GM18498 (cell line): ENCODE measurements around the gene LTBP1.
"Not testable (repeated sequence)": the region's sequence is repeated elsewhere in the genome, so short reads cannot be mapped to it uniquely, and the experiment has no call there.

Experiments used
- ATAC-seq: cut with Tn5 transposase; IDR thresholded peaks from one replicate; pipeline ENCODE4 v1.9.1; 2021; ENCODE audit warnings: mild to moderate bottlenecking, moderate library complexity; ENCODE audit not compliant: unreplicated experiment

LTBP1 gene

DNA sequence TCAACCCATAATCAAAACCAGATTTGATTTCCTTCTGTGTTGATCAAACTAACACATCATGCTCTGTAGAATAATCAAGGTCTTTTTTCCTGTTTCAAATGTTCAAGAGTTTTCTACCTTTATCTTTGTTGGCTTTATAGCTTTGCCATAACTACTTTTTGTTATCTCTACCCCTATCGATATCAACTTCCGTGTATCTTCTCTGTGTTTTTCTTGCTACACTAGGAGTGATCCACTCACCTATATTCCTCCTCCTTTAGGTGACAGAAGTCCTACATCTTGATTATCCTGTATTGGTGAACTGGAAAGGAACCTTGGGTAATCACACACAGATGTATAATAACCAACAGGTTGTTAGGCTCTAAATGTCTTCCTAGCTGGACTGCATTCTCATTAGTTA lies 85.5 kb downstream of the LTBP1 start:
- no peak for ATAC-seq

DNA sequence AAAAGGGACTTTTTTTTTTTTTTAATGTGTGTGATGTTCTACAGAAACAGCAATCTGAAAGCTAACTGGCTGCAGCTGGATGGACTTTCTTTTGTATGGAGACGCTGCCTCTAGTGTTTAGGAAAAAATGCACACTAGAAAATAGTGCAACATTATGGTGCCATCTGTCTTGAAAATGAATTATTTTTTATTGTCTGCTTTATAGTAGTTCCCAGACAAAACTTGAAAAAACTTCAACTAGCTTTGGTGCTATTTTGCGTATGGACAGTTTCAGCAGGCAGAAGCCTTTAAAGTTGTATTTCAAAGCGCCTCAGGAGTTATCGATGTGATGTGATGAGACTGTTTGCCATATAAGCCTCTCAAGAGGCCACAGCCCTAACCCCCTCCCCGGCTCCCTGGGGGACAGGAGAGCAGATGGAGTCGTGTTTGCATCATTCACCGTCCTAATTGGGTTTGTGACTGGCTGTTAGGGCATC lies 86.9 kb downstream of the LTBP1 start:
- no peak for ATAC-seq

DNA sequence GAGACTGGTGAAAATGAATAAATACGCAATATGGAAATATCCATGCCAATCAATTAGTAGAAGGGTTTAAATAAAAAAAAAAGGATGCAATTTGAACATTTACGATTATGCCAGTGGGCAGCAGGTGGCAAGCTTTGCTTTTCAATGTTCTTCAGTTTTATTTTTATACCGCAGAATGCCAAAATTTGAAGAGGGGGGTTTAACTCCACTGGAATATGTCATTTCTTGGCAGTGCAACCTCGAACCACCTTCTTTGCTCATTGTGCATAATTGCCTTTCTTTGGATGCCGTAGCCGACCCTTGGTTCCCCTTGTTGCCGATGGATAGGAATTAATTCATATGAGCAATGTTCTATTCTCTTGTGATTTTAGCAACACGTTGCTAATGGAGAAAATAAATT lies 88.0 kb downstream of the LTBP1 start:
- no peak for ATAC-seq

DNA sequence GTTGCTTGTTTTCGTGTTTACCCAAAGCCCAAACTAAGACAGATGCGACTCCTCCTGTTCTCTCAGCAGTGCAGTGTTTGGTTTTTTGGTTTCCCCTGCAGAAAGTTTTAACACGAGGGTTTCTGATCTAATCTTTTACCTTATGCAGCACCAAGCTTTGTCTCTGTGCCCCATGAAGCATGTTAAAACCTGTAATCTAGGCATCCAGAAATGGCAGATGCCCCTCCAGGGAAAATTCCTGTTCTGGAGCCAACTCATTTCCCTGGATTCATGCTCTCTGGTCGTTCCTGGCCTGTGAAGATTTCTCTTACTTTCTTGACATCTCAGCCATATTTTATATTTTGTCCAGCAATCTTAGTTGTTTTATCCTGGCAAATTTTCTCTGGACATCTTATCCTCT lies 91.5 kb downstream of the LTBP1 start:
- ATAC-seq: no peak

DNA sequence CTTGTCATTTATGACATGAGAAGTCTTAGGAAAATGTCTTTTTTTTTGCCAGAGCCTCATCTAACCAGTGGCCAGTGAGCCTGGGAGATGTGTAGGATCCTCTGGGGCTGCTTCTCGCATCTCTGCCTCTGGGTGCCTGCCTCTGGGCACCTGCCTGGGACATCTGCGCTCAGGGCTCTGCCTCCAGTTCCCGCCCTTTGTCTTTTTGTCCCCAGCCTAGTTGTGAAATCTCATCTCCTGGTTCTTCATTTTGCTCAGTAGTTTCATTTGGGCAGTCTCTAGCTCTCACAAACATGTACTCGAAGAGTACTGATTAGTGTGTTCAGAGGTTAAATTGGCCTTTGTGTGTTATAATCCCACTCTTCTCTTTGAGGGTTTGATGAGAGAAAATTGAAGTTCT lies 92.0 kb downstream of the LTBP1 start:
- no peak for ATAC-seq

DNA sequence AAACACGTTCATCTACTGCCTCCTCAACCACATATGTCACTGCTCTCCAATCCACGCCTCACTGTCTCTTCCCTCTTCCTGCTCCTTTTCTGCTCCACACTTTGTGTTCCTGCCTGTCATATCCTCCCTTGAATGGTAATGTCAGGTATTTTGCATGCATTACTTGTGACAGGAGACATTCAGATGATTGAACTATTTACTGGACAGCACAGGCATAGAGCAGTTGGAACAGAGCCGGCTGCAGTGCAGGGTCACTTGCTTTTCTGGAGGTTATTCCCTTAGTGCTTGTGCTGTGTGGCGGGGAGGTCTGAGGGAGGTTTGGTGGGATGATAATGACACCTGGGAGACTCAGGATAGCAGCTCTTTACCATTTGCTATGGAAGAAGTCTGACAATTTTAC lies 93.8 kb downstream of the LTBP1 start:
- ATAC-seq: no peak

DNA sequence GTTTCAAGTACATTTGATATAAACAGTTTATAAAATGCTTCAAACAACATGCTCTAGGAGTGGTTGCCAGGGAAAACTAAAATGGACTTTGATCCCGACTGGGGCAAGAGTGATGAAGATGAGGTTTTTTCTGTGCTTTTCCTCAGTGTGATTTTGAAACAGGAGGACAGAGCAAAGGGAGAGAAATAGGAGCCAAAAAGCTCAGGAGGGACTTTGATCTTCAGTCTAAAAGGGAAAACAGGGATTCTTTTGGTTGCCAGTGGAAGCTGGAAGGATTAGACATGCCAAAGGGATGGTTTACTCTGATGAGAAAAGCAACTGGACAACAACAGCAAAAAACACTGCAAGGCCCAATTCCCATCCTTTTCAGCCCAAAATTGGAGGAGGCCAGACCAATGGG lies 95.5 kb downstream of the LTBP1 start:
- ATAC-seq: no peak

DNA sequence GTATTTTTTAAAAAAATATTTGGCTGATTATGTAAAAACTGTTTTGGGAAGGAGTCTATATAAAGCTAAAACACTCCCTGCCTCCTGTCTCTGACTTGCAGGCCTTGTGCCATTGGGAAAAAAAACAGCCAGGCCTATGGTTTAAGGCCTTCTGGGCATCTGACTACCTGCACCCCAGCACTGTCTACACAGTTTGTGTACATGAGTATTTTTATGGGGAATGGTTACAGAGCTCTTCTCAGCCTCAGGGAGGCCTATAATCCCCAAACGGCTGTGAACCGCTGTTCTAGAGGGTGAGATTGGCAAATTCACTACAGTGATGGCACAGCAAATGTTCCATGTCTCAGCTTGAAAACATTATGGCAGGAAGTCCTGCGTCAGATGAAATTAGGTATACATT lies 96.1 kb downstream of the LTBP1 start:
- ATAC-seq: no peak

DNA sequence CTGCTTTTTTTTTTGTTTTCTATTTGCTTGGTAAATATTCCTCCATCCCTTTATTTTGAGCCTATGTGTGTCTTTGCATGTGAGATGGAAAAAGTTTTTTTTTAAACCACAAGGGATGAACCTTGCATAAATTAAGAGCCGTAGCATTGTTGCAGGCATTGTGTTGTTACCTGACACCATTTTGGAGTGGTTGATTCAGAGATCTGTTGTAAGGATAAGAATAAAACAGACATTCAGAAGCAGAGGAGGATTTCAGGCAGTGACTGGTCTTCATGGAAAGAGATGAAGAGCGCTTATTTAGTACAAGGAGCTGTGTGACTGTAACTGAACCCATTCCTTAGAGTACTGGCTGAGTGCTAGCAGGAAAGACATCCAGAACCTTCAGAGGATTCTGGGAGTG lies 101.2 kb downstream of the LTBP1 start:
- ATAC-seq: no peak

DNA sequence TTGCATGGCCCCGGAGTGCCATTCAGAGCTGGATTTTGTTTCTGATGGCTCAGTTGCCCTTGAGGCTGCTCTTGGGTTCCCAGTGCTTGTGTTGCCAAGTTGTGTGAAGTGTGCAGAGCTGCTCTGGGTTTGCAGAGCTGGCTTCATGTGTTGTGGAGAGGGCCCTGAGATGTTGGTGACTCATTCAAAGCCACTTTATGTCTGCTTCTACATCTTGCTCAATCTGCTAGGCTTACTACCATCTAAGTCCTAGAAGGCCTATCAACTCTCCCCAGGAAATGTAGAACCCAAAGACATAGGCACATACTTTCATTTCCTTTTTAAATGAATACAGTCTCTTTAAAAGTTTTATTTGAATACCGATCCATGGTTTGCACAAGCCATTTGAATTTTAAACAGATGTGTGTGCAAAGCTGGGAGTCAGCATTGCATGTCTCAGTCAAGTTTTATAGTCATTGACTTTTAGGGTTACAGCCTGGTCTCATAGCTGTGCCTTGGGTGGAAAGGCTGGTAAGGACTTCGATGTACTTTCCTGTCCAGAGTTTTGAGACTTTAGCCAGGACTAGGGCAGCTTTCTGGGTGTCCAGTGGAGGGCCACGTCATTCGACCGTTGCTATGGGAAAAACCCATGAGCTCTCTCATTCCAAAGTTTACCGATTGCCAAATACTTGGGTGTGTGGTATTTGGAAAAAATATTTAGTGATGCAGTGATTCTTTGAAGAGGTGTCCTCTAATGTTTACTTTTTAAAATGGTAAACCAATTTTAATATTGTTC lies 105.0 kb downstream of the LTBP1 start:
- ATAC-seq: no peak

DNA sequence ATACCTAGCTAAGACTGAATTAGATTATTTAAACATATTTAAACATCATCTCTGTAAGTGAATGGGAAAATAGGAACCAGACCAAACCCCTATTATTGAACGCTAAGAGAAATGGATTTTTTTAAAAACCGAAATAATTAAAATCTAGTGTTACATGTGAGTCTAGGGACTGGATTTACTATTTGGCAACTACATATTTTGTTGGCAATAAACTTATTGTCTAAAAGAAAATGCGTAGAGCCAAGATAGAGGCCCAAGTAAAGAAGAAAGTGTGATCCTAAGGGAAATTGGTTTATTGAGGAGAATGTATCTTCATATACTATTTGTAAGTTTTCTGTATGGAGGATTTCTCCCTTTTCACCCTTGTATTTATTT lies 105.6 kb downstream of the LTBP1 start:
- ATAC-seq: no peak

DNA sequence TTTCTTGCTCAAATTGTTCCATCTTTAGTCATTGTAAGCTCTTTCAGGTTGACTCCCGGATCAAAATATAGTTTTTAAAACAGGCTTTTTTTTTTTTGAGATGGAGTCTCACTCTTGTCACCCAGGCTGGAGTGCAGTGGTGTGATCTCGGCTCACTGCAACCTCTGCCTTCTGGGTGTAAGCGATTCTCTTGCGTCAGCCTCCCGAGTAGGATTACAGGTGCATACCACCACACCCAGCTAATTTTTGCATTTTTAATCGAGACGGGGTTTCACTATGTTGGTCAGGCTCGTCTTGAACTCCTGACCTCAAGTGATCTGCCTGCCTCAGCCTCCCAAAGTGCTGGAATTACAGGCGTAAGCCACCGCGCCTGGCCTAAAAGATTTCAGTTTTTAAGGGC lies 106.0 kb downstream of the LTBP1 start:
- not testable (repeated sequence) for ATAC-seq

DNA sequence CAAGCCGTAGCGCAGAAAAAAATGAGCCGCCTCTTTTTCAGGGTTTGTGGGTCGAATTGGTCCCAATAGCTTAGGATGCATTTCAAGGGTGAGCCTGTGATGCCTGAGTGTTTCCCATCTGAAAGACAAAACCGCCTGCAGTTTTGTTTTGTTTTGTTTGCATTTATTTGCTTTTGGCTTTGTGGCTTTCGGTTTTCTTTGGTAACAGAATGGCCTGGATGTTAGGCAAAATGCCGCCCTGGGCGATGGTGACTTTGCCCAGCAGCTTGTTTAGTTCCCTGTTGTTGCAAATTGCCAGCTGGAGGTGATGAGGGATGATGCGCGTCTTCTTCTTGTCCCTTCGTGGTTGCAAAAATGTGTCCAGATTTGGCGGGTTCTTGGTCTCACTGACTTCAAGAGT lies 109.4 kb downstream of the LTBP1 start:
- no peak for ATAC-seq

DNA sequence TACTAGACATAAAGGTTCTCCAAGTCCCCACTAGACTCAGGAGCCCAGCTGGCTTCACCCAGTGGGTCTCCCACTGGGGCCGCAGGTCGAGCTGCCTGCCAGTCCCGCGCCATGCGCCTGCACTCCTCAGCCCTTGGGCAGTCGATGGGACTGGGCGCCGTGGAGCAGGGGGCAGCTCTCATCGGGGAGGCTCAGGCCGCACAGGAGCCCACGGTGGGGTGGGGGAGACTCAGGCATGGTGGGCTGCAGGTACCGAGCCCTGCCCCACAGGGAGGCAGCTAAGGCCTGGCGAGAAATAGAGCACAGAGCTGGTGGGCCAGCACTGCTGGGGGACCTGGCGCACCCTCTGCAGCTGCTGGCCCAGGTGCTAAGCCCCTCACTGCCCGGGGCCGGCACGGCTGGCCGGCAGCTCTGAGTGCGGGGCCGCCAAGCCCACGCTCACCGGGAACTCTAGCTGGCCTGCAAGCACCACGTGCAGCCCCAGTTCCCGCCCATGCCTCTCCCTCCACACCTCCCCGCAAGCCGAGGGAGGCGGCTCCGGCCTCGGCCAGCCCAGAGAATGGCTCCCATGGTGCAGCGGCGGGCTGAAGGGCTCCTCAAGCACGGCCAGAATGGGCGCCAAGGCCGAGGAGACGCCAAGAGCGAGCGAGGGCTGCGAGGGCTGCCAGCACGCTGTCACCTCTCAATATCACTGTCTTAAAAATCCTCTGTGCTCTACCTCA lies 110.7 kb downstream of the LTBP1 start:
- not testable (repeated sequence) for ATAC-seq

DNA sequence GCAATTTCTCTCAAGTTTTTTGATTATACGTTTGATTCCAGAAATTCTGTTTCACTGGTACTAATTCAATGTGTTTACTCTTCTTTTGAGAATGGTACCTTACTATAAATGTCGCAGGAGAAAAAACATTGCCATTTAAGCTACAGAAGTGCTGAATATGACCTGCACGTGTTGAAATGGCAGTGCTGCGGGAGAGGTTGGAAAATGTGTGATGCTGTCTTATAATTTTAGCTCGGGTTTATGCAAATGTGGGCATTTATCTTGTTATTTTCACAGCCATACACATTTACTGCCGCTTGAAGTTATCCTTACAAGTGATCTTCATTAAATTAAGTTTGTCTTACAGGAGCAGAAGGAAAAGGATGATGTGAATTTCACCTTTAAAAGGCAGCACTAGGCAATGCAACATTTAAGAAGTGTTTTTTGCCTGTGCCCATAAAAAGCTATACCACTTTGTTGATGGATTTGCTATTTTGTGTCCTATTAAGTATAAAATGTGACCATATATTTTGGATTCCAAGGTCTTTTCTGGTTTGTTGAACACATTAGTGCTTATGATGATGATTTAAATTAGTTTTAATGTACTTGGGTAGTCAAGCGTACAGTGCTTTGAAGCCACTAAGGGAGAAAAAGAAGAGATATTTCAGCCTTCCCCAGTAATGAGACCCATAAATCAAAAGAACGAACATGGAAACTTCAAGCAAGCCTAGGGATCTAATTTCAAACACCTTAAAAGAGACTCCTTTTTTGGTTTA lies 112.1 kb downstream of the LTBP1 start:
- ATAC-seq: no peak

DNA sequence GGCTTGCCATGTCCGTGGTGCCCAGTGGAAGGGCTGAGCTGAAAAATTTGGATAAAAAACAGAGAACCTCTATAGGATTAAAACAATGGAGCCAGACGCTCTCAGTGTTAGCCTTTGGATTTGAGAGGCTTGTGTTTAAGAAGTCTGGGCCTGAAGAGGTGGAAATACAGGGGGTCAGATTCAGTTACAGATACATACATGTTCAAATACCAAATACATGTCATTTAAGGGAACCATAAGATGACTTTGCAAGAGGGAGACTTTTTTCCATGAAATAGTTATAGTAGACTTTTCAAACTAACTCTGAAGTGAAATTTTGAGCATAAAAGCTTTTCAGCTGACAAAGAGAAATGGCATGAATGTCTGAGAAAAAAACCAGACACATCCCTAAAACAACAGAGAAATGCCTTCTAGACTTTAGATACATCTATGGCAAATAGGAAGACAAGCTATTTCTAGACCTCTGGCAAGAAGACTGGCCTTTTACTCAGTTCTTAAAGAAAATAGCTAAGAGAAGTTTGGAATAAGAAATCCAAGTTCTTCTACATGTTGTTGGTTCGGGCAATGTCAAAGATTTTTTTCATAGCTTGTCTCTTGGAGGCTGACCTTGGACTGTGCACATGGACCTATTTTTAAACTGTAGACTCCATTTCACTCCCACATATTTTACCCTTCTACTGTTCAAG lies 112.9 kb downstream of the LTBP1 start:
- ATAC-seq: no peak

DNA sequence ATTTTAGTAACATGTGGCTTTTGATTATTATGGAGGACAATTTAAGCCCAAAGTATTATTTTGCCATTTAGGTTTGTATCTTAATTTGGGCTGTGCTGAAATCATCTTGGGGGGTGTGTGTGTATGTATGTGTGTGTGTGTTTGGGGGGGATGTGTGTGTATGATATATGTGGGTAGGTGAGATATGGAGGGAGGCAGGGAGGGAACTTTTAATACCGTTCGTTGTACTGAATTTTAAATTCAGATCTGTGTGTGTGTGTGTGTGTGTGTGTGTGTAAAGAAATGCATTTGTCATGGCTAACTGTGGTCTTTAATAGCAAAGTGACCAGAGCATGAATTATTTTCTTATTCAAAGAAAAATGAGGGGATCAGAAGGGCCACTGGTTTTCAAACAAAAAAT lies 113.7 kb downstream of the LTBP1 start:
- ATAC-seq: no peak

DNA sequence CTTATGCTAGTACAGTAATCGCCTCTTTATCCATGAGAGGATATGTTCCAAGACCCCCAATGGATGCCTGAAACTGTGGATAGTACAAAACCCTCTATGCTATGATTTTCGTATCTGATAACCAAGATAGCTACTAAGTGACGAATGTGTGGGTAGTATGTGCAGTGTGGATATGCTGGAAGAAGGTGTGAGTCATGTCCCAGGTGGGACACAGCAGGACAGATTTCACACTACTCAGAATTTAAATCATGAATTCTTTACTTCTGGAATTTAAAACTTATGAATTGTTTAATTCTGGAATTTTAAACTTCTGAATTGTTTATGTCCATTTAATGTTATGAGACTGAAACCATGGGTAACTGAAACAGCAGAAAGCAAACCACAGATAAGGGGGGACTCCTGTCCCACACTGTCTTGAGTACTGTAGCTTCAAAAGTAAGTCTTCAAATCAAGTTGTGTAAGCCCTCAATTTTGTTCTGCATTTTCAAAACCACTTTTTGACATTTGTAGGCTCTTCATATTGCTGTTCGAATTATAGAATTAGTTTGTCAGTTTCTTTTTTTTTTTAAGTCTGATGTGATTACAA lies 116.0 kb downstream of the LTBP1 start:
- no peak for ATAC-seq

DNA sequence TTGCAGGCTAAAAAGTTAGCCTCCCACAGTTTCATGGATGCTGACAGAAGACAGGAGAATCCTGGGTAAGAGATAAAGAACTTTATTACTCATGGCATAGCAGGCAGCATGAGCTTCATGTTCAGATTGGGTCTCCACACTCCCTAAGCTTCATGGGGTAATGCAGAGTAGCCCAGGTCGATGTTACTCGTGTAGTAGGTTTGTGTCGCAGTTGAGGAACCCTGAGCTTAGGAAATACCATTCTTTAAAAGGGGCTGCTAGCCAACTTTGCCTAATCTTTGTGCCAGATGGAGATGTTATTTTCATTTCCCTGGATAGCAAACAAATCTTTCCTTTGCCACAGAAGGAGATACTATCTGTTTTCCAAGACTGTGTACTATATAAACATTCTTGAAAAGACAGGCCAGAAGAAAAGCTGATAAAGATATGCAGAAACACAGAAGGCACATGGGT lies 117.6 kb downstream of the LTBP1 start:
- ATAC-seq: no peak

DNA sequence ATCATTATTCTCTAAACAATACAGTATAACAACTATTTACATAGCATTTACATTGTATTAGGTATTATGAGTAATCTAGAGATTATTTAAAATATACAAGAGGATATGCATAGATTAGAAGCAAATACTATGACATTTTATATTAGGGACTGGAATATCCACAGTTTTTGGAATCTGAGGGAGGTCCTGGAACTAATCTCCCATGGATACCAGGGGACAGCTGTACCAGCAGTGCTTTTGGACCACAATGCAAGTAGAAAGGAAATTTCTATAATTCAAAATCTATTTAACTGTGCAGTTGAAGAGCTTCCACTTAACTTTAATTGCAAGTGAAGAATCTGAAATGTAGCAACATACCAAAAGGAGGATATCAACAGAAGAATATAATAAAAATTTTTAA lies 120.8 kb downstream of the LTBP1 start:
- no peak for ATAC-seq

DNA sequence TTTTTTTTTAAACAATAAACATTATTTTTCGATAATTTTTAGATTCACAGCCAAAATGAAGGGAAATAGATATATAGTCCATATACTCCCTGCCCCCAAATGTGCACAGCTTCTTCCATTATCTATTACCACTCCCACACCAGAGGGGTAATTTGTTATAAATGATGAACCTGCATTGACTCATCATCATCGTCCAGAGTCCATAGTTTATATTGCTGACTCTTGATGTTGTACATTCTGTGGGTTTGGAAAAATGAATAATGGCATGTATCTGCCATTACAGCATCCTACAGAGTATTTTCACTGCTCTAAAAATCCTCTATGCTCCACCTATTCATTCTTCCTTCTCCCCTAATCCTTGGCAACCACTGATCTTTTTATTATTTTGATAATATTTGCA lies 121.5 kb downstream of the LTBP1 start:
- no peak for ATAC-seq
